ENCODE data around the gene YPEL1.

Gene YPEL1

GRCh38 chr22:21711851-21712250 is 23.7 kb downstream of the YPEL1 start:
- DNase-seq (ENCODE audit: low read depth): no peak
- no peak for TF ChIP-seq CTCF (conservative IDR thresholded peaks at IDR 0.05; ENCODE audit: low read depth, low read length)
- H3K4me3 ChIP-seq (ENCODE audit: low read depth, low read length): no peak overlapping the region

- no peak for TF ChIP-seq CTCF (conservative IDR thresholded peaks at IDR 0.05; ENCODE audit: low read depth, low read length)
- DNase-seq (ENCODE audit: low read depth): no peak
- no peak overlapping the region for H3K4me3 ChIP-seq (ENCODE audit: low read depth, low read length)
Measured at GRCh38 chr22:21710156-21710555, 25.4 kb downstream of the YPEL1 start.

- no peak for DNase-seq (ENCODE audit: low read depth)
- TF ChIP-seq CTCF (conservative IDR thresholded peaks at IDR 0.05; ENCODE audit: low read depth, low read length): no peak
- no peak overlapping the region for H3K4me3 ChIP-seq (ENCODE audit: low read depth, low read length)
Measured at GRCh38 chr22:21709688-21710087, 25.9 kb downstream of the YPEL1 start.

- no peak for TF ChIP-seq CTCF (conservative IDR thresholded peaks at IDR 0.05; ENCODE audit: low read depth, low read length)
- no peak overlapping the region for H3K4me3 ChIP-seq (ENCODE audit: low read depth, low read length)
- DNase-seq (ENCODE audit: low read depth): no peak
Measured at GRCh38 chr22:21708960-21709359, 26.6 kb downstream of the YPEL1 start.

- no peak overlapping the region for H3K4me3 ChIP-seq (ENCODE audit: low read depth, low read length)
- no peak for DNase-seq (ENCODE audit: low read depth)
- TF ChIP-seq CTCF (conservative IDR thresholded peaks at IDR 0.05; ENCODE audit: low read depth, low read length): no peak
Measured at GRCh38 chr22:21707677-21708076, 27.9 kb downstream of the YPEL1 start.

- TF ChIP-seq CTCF (conservative IDR thresholded peaks at IDR 0.05; ENCODE audit: low read depth, low read length): no peak
- no peak for DNase-seq (ENCODE audit: low read depth)
- no peak overlapping the region for H3K4me3 ChIP-seq (ENCODE audit: low read depth, low read length)
Measured at GRCh38 chr22:21703684-21704316, 31.8 kb downstream of the YPEL1 start.

All from choroid plexus epithelial cell (primary cell).